Tibial artery (tissue), 4 donors: ENCODE results near the gene MGAT4A.

Experiments
- DNase-seq, 2 donors: peaks; one replicate each; pipeline ENCODE4 v3.0.0-alpha.2; 2019
- H3K27ac ChIP-seq, 2 donors: fragments of 200-600 bp; sonication (generic) in 1 of 2; 1 replicate in 1 of 2; 2 replicates in 1 of 2; pipeline ENCODE4 v1.5.1; 2018 to 2019; ENCODE audit warnings: mild to moderate bottlenecking in 1 of 2
- H3K27me3 ChIP-seq, 2 donors: fragments of 200-600 bp; sonication (generic) in 1 of 2; one replicate each; pipeline versions ENCODE4 v1.5.1 to v1.6.0; 2016 to 2019
- H3K36me3 ChIP-seq, 3 donors: fragments of 200-600 bp; sonication (generic) in 2 of 3; one replicate each; pipeline ENCODE4 v1.5.1; 2016 to 2019; ENCODE audit warnings: mild to moderate bottlenecking in 2 of 3
- H3K4me1 ChIP-seq, 4 donors: fragments of 200-600 bp; sonication (generic) in 2 of 4; 1 replicate in 3 of 4; 2 replicates in 1 of 4; pipeline ENCODE4 v1.5.1; 2016 to 2019
- H3K4me3 ChIP-seq, 2 donors: fragments of 200-600 bp; sonication (generic) in 1 of 2; 1 replicate in 1 of 2; 2 replicates in 1 of 2; pipeline ENCODE4 v1.5.1; 2018 to 2019; ENCODE audit warnings: mild to moderate bottlenecking in 2 of 2
- H3K9me3 ChIP-seq, 3 donors: fragments of 200-600 bp; sonication (generic) in 1 of 3; one replicate each; pipeline ENCODE4 v1.5.1; 2016 to 2019
- intact Hi-C: fragments of 100-400 bp; cut with DNase I; formaldehyde crosslinking; loops from one replicate; pipeline ENCODE4 v1.15.0; 2023; ENCODE audit warnings: low total_unique reads
- TF ChIP-seq, protein P1 (sequence below), 2 experiments: fragments of 200-600 bp in 1 of 2; fragments of 450-650 bp in 1 of 2; IDR thresholded peaks; one replicate each; pipeline ENCODE4 v1.5.1; 2017 to 2019; ENCODE audit warnings: antibody characterized with exemption in 2 of 2, mild to moderate bottlenecking in 1 of 2, moderate library complexity in 1 of 2

The MGAT4A gene

DNA sequence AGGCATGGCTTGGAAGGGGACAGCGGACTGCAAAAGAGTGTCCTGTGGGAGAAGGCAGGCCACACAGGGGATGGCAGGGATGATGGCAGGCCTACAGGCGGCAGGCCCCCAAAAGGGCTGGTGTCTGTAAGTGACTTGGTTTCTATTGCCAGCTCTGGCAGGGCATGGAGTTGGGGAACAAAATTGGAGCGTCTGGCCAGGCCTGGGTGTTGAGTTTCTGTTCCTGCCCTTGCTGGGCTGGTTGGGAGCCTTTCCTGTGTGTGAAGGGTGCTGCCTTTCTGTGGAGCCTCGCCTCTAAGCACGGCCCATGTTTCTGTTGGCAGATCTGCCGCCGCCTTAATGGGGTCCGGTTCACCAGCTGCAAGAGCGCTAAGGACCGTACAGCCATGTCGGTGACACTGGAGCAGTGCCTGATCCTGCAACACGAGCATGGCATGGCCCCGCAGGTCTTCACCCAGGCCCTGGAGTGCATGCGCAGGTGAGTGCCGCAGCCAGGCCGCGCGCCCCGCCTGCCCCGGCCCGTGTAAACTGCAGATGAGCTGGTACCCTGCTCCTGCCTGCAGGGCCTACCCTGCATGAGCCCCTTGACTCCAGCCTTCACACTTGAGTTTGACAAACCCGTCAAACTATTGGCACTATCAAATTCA lies 154.1 kb downstream of the MGAT4A start:
- intact Hi-C loops: no loop called here
- TF ChIP-seq, protein P1, sequence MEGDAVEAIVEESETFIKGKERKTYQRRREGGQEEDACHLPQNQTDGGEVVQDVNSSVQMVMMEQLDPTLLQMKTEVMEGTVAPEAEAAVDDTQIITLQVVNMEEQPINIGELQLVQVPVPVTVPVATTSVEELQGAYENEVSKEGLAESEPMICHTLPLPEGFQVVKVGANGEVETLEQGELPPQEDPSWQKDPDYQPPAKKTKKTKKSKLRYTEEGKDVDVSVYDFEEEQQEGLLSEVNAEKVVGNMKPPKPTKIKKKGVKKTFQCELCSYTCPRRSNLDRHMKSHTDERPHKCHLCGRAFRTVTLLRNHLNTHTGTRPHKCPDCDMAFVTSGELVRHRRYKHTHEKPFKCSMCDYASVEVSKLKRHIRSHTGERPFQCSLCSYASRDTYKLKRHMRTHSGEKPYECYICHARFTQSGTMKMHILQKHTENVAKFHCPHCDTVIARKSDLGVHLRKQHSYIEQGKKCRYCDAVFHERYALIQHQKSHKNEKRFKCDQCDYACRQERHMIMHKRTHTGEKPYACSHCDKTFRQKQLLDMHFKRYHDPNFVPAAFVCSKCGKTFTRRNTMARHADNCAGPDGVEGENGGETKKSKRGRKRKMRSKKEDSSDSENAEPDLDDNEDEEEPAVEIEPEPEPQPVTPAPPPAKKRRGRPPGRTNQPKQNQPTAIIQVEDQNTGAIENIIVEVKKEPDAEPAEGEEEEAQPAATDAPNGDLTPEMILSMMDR (IDR thresholded peaks at IDR 0.05): no peak
- Histone ChIP-seq H3K4me1 (no peaks in the 10 kb centered on the region), H3K9me3 (no peaks in the 10 kb centered on the region), H3K4me3 (no peak overlapping the region), H3K36me3 (peaks cover 27 to 93% (median 60%) of the 10 kb centered on the region in 3 donors), H3K27ac (no peak overlapping the region), H3K27me3 (no peaks in the 10 kb centered on the region)
- DNase-seq: no peak

GRCh38 chr2:98573426-98573825 lies 157.5 kb downstream of the MGAT4A start:
- H3K36me3 ChIP-seq: peaks cover 24 to 100% (median 77%) of the 10 kb centered on the region in 3 donors
- no peaks in the 10 kb centered on the region for H3K27me3 ChIP-seq
- DNase-seq: no peak
- H3K4me3 ChIP-seq: no peak overlapping the region
- TF ChIP-seq, protein P1 (IDR thresholded peaks at IDR 0.05): no peak
- H3K27ac ChIP-seq: no peak overlapping the region
- H3K9me3 ChIP-seq: no peaks in the 10 kb centered on the region
- no peaks in the 10 kb centered on the region for H3K4me1 ChIP-seq
- intact Hi-C loops: no loop called here

GRCh38 chr2:98572676-98573075 lies 158.3 kb downstream of the MGAT4A start:
- Histone ChIP-seq H3K4me3 (no peak overlapping the region), H3K27ac (no peak overlapping the region), H3K36me3 (peaks cover 30 to 100% (median 74%) of the 10 kb centered on the region in 3 donors), H3K9me3 (no peaks in the 10 kb centered on the region), H3K4me1 (no peaks in the 10 kb centered on the region), H3K27me3 (no peaks in the 10 kb centered on the region)
- intact Hi-C loops: no loop called here
- TF ChIP-seq, protein P1 (IDR thresholded peaks at IDR 0.05): no peak
- no peak for DNase-seq

GRCh38 chr2:98572211-98572610 lies 158.7 kb downstream of the MGAT4A start:
- DNase-seq: no peak
- H3K27ac ChIP-seq: no peak overlapping the region
- peaks cover 29 to 100% (median 74%) of the 10 kb centered on the region in 3 donors for H3K36me3 ChIP-seq
- H3K27me3 ChIP-seq: no peaks in the 10 kb centered on the region
- H3K4me3 ChIP-seq: no peak overlapping the region
- TF ChIP-seq, protein P1 (IDR thresholded peaks at IDR 0.05): no peak
- H3K4me1 ChIP-seq: no peaks in the 10 kb centered on the region
- no peaks in the 10 kb centered on the region for H3K9me3 ChIP-seq
- intact Hi-C loops: no loop called here

GRCh38 chr2:98571796-98572195 lies 159.1 kb downstream of the MGAT4A start:
- intact Hi-C loops: no loop called here
- Histone ChIP-seq H3K9me3 (no peaks in the 10 kb centered on the region), H3K4me1 (no peaks in the 10 kb centered on the region), H3K4me3 (no peak overlapping the region), H3K27ac (no peak overlapping the region), H3K27me3 (no peaks in the 10 kb centered on the region), H3K36me3 (peaks cover 26 to 100% (median 73%) of the 10 kb centered on the region in 3 donors)
- no peak for DNase-seq
- TF ChIP-seq, protein P1 (IDR thresholded peaks at IDR 0.05): no peak
